ENCODE measurements around the gene PLPP7. TPM values are rescaled to one million over a fixed set of nuclear protein-coding genes. Genes with fewer than 3 reads are reported as not detected.

The PLPP7 gene
- total RNA-seq, 1 experiment from 2014 or later = 1.0 TPM

GRCh38 chr9:131280660-131281059 is 8.9 kb upstream of the PLPP7 start:
- no peak for DNase-seq (ENCODE audit: low spot score)

- DNase-seq (ENCODE audit: low spot score) = no peak
Observed at GRCh38 chr9:131281119-131281965, 8.2 kb upstream of the PLPP7 start.

- no peak for DNase-seq (ENCODE audit: low spot score)
Observed at GRCh38 chr9:131282175-131282574, 7.3 kb upstream of the PLPP7 start.

GRCh38 chr9:131282688-131283422 is 6.7 kb upstream of the PLPP7 start:
- no peak for DNase-seq (ENCODE audit: low spot score)

GRCh38 chr9:131284856-131285255 is 4.7 kb upstream of the PLPP7 start:
- DNase-seq (ENCODE audit: low spot score) = no peak

GRCh38 chr9:131287359-131287758 is 2.2 kb upstream of the PLPP7 start:
- no peak for DNase-seq (ENCODE audit: low spot score)

- no peak for DNase-seq (ENCODE audit: low spot score)
Observed at GRCh38 chr9:131288217-131288616, 1.3 kb upstream of the PLPP7 start.

- no peak for DNase-seq (ENCODE audit: low spot score)
Observed at GRCh38 chr9:131290036-131290766, 678 bp downstream of the PLPP7 start.

GRCh38 chr9:131290767-131291370 is 1.3 kb downstream of the PLPP7 start:
- DNase-seq (ENCODE audit: low spot score) = no peak

- DNase-seq (ENCODE audit: low spot score) = no peak
Observed at GRCh38 chr9:131291795-131292315, 2.3 kb downstream of the PLPP7 start.

- DNase-seq (ENCODE audit: low spot score) = no peak
Observed at GRCh38 chr9:131292937-131293336, 3.4 kb downstream of the PLPP7 start.

- no peak for DNase-seq (ENCODE audit: low spot score)
Observed at GRCh38 chr9:131296460-131296859, 6.9 kb downstream of the PLPP7 start.

GRCh38 chr9:131296906-131297500 is 7.5 kb downstream of the PLPP7 start:
- no peak for DNase-seq (ENCODE audit: low spot score)

- DNase-seq (ENCODE audit: low spot score) = no peak
Observed at GRCh38 chr9:131297903-131298302, 8.4 kb downstream of the PLPP7 start.

GRCh38 chr9:131298341-131298740 is 8.8 kb downstream of the PLPP7 start:
- no peak for DNase-seq (ENCODE audit: low spot score)

GRCh38 chr9:131298816-131299215 is 9.3 kb downstream of the PLPP7 start:
- DNase-seq (ENCODE audit: low spot score) = no peak

- DNase-seq (ENCODE audit: low spot score) = no peak
Observed at GRCh38 chr9:131299346-131299960, 9.9 kb downstream of the PLPP7 start.

GRCh38 chr9:131299961-131300347 is 10.4 kb downstream of the PLPP7 start:
- DNase-seq (ENCODE audit: low spot score) = no peak

- DNase-seq (ENCODE audit: low spot score) = no peak
Observed at GRCh38 chr9:131300444-131300843, 10.9 kb downstream of the PLPP7 start.

GRCh38 chr9:131302244-131303075 is 12.9 kb downstream of the PLPP7 start:
- no peak for DNase-seq (ENCODE audit: low spot score)

All from A172 (cell line).